Mesothelial cell of epicardium (in vitro differentiated cells): ENCODE data around the gene NDUFAF4. TPM values are rescaled to one million over a fixed set of nuclear protein-coding genes. Genes with fewer than 3 reads are reported as not detected.
A peak's percentile ranks its signal among the peaks of the same experiment; 100 is the strongest.

ENCODE experiments used
- DNase-seq, 2 experiments: peaks; one replicate each; pipeline ENCODE4 v3.0.0; 2021; ENCODE audit warnings: low spot score in 2 of 2; ENCODE audit not compliant: unreplicated experiment in 2 of 2
- H3K27ac Mint-ChIP-seq: 2 replicates; pipeline ENCODE4 v1.8.0; 2021; ENCODE audit warnings: mixed read lengths
- H3K27me3 Mint-ChIP-seq: 2 replicates; pipeline ENCODE4 v1.8.0; 2021; ENCODE audit warnings: low read depth, mixed read lengths
- H3K36me3 Mint-ChIP-seq: 2 replicates; pipeline ENCODE4 v1.8.0; 2021; ENCODE audit warnings: mixed read lengths
- H3K4me1 Mint-ChIP-seq: 2 replicates; pipeline ENCODE4 v1.8.0; 2021; ENCODE audit warnings: mixed read lengths
- H3K4me3 Mint-ChIP-seq: 2 replicates; pipeline ENCODE4 v1.8.0; 2021; ENCODE audit warnings: mild to moderate bottlenecking, moderate library complexity, mixed read lengths
- H3K9me3 Mint-ChIP-seq: 2 replicates; pipeline ENCODE4 v1.8.0; 2021; ENCODE audit warnings: mixed read lengths
- CTCF ChIP-seq: fragments of 200-600 bp; sonication (generic); IDR thresholded peaks from one replicate; pipeline ENCODE4 v1.5.0; 2021; ENCODE audit warnings: antibody characterized with exemption; ENCODE audit not compliant: unreplicated experiment
- total RNA-seq: library from RNA; stranded (reverse); gene quantifications from 3 replicates; pipeline ENCODE4 v1.2.1, GENCODE V29; 2021

NDUFAF4 gene
- total RNA-seq, 1 donor from 2014 or later = 40.6 TPM

GRCh38 chr6:96853083-96853482, 44.6 kb downstream of the NDUFAF4 start:
- no peak for DNase-seq
- Mint-ChIP-seq H3K27ac (no peak overlapping the region), H3K4me3 (no peak overlapping the region), H3K9me3 (peaks cover 30% of the 10 kb centered on the region), H3K36me3 (peaks cover 8% of the 10 kb centered on the region), H3K4me1 (peaks cover 24% of the 10 kb centered on the region), H3K27me3 (no peaks in the 10 kb centered on the region)
- no peak for TF ChIP-seq CTCF

GRCh38 chr6:96852605-96853004, 45.1 kb downstream of the NDUFAF4 start:
- TF ChIP-seq CTCF = no peak
- H3K27ac Mint-ChIP-seq = no peak overlapping the region
- no peaks in the 10 kb centered on the region for H3K27me3 Mint-ChIP-seq
- H3K4me3 Mint-ChIP-seq = no peak overlapping the region
- H3K9me3 Mint-ChIP-seq = peaks cover 35% of the 10 kb centered on the region
- H3K4me1 Mint-ChIP-seq = peaks cover 19% of the 10 kb centered on the region
- H3K36me3 Mint-ChIP-seq = peaks cover 8% of the 10 kb centered on the region
- DNase-seq = no peak

- no peak overlapping the region for H3K4me3 Mint-ChIP-seq
- peaks cover 42% of the 10 kb centered on the region for H3K9me3 Mint-ChIP-seq
- peaks cover 12% of the 10 kb centered on the region for H3K4me1 Mint-ChIP-seq
- peaks cover 9% of the 10 kb centered on the region for H3K36me3 Mint-ChIP-seq
- DNase-seq = no peak
- no peaks in the 10 kb centered on the region for H3K27me3 Mint-ChIP-seq
- TF ChIP-seq CTCF = no peak
- H3K27ac Mint-ChIP-seq = no peak overlapping the region
These were observed 45.8 kb downstream of the NDUFAF4 start for GRCh38 chr6:96851858-96852257.

GRCh38 chr6:96849615-96850014, 48.1 kb downstream of the NDUFAF4 start:
- Mint-ChIP-seq H3K27me3 (no peaks in the 10 kb centered on the region), H3K4me1 (peaks cover 3% of the 10 kb centered on the region), H3K36me3 (peaks cover 23% of the 10 kb centered on the region), H3K27ac (no peak overlapping the region), H3K9me3 (peaks cover 65% of the 10 kb centered on the region), H3K4me3 (no peak overlapping the region)
- no peak for DNase-seq
- TF ChIP-seq CTCF = no peak

- peaks cover 14% of the 10 kb centered on the region for H3K36me3 Mint-ChIP-seq
- TF ChIP-seq CTCF = no peak
- no peak overlapping the region for H3K27ac Mint-ChIP-seq
- no peaks in the 10 kb centered on the region for H3K27me3 Mint-ChIP-seq
- no peak for DNase-seq
- peaks cover 50% of the 10 kb centered on the region for H3K9me3 Mint-ChIP-seq
- no peak overlapping the region for H3K4me3 Mint-ChIP-seq
- H3K4me1 Mint-ChIP-seq = peaks cover 10% of the 10 kb centered on the region
These were observed 53.2 kb downstream of the NDUFAF4 start for GRCh38 chr6:96844530-96844929.

- H3K9me3 Mint-ChIP-seq = peaks cover 26% of the 10 kb centered on the region
- no peak overlapping the region for H3K4me3 Mint-ChIP-seq
- peaks cover 9% of the 10 kb centered on the region for H3K36me3 Mint-ChIP-seq
- H3K27me3 Mint-ChIP-seq = no peaks in the 10 kb centered on the region
- peaks cover 15% of the 10 kb centered on the region for H3K4me1 Mint-ChIP-seq
- peak overlapping the region; percentile 35 for H3K27ac Mint-ChIP-seq
- no peak for DNase-seq
- TF ChIP-seq CTCF = no peak
These were observed 56.3 kb downstream of the NDUFAF4 start for GRCh38 chr6:96841345-96841744.
